ENCODE measurements around the gene OR6S1. TPM values are rescaled to one million over a fixed set of nuclear protein-coding genes. Genes with fewer than 3 reads are reported as not detected.

OR6S1 gene
- total RNA-seq, 1 experiment from 2014 or later, result not detected

GRCh38 chr14:20613094-20614037, 28.1 kb downstream of the OR6S1 start (continued):
- TF ChIP-seq, protein P1, sequence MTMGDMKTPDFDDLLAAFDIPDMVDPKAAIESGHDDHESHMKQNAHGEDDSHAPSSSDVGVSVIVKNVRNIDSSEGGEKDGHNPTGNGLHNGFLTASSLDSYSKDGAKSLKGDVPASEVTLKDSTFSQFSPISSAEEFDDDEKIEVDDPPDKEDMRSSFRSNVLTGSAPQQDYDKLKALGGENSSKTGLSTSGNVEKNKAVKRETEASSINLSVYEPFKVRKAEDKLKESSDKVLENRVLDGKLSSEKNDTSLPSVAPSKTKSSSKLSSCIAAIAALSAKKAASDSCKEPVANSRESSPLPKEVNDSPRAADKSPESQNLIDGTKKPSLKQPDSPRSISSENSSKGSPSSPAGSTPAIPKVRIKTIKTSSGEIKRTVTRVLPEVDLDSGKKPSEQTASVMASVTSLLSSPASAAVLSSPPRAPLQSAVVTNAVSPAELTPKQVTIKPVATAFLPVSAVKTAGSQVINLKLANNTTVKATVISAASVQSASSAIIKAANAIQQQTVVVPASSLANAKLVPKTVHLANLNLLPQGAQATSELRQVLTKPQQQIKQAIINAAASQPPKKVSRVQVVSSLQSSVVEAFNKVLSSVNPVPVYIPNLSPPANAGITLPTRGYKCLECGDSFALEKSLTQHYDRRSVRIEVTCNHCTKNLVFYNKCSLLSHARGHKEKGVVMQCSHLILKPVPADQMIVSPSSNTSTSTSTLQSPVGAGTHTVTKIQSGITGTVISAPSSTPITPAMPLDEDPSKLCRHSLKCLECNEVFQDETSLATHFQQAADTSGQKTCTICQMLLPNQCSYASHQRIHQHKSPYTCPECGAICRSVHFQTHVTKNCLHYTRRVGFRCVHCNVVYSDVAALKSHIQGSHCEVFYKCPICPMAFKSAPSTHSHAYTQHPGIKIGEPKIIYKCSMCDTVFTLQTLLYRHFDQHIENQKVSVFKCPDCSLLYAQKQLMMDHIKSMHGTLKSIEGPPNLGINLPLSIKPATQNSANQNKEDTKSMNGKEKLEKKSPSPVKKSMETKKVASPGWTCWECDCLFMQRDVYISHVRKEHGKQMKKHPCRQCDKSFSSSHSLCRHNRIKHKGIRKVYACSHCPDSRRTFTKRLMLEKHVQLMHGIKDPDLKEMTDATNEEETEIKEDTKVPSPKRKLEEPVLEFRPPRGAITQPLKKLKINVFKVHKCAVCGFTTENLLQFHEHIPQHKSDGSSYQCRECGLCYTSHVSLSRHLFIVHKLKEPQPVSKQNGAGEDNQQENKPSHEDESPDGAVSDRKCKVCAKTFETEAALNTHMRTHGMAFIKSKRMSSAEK (CRISPR knock-in tag; IDR thresholded peaks at IDR 0.05; ENCODE audit: borderline replicate concordance), result no peak
- no peak for TF ChIP-seq FOXJ3 (CRISPR knock-in tag; IDR thresholded peaks at IDR 0.05; ENCODE audit: borderline replicate concordance)
- 0 out of 2 replicates have a peak, but pooled peaks have one; percentile 54 for TF ChIP-seq ZBTB43 (CRISPR knock-in tag; IDR thresholded peaks at IDR 0.05)
- TF ChIP-seq MXD4 (CRISPR knock-in tag; IDR thresholded peaks at IDR 0.05; ENCODE audit: borderline replicate concordance), result no peak
- TF ChIP-seq NFYB (CRISPR knock-in tag; conservative IDR thresholded peaks at IDR 0.05; ENCODE audit: low read depth), result no peak
- no peak; the same call in 1 of the 2 replicates for TF ChIP-seq ZNF416 (CRISPR knock-in tag; IDR thresholded peaks at IDR 0.05)
- TF ChIP-seq, protein P2, sequence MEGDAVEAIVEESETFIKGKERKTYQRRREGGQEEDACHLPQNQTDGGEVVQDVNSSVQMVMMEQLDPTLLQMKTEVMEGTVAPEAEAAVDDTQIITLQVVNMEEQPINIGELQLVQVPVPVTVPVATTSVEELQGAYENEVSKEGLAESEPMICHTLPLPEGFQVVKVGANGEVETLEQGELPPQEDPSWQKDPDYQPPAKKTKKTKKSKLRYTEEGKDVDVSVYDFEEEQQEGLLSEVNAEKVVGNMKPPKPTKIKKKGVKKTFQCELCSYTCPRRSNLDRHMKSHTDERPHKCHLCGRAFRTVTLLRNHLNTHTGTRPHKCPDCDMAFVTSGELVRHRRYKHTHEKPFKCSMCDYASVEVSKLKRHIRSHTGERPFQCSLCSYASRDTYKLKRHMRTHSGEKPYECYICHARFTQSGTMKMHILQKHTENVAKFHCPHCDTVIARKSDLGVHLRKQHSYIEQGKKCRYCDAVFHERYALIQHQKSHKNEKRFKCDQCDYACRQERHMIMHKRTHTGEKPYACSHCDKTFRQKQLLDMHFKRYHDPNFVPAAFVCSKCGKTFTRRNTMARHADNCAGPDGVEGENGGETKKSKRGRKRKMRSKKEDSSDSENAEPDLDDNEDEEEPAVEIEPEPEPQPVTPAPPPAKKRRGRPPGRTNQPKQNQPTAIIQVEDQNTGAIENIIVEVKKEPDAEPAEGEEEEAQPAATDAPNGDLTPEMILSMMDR (IDR thresholded peaks at IDR 0.05), result peak; percentile 72
- TF ChIP-seq, protein P3, sequence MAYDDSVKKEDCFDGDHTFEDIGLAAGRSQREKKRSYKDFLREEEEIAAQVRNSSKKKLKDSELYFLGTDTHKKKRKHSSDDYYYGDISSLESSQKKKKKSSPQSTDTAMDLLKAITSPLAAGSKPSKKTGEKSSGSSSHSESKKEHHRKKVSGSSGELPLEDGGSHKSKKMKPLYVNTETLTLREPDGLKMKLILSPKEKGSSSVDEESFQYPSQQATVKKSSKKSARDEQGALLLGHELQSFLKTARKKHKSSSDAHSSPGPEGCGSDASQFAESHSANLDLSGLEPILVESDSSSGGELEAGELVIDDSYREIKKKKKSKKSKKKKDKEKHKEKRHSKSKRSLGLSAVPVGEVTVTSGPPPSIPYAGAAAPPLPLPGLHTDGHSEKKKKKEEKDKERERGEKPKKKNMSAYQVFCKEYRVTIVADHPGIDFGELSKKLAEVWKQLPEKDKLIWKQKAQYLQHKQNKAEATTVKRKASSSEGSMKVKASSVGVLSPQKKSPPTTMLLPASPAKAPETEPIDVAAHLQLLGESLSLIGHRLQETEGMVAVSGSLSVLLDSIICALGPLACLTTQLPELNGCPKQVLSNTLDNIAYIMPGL (CRISPR knock-in tag; IDR thresholded peaks at IDR 0.05), result peak; percentile 94
- TF ChIP-seq NR2C2 (CRISPR knock-in tag; IDR thresholded peaks at IDR 0.05), result no peak
- no peak for TF ChIP-seq ZNF121 (CRISPR knock-in tag; IDR thresholded peaks at IDR 0.05)
- TF ChIP-seq ZNF281 (CRISPR knock-in tag; IDR thresholded peaks at IDR 0.05), result no peak
- peak; percentile 58; the same call in 1 of the 2 replicates for TF ChIP-seq GABPB1 (CRISPR knock-in tag; IDR thresholded peaks at IDR 0.05)
- TF ChIP-seq CREB1 (CRISPR knock-in tag; IDR thresholded peaks at IDR 0.05), result no peak
- TF ChIP-seq, protein P4, sequence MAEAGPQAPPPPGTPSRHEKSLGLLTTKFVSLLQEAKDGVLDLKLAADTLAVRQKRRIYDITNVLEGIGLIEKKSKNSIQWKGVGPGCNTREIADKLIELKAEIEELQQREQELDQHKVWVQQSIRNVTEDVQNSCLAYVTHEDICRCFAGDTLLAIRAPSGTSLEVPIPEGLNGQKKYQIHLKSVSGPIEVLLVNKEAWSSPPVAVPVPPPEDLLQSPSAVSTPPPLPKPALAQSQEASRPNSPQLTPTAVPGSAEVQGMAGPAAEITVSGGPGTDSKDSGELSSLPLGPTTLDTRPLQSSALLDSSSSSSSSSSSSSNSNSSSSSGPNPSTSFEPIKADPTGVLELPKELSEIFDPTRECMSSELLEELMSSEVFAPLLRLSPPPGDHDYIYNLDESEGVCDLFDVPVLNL (CRISPR knock-in tag; IDR thresholded peaks at IDR 0.05; ENCODE audit: borderline replicate concordance, low read depth), result no peak
- peak; percentile 97; the same call in 1 of the 2 replicates for TF ChIP-seq TEAD1 (CRISPR knock-in tag; IDR thresholded peaks at IDR 0.05)
- TF ChIP-seq, protein P5, sequence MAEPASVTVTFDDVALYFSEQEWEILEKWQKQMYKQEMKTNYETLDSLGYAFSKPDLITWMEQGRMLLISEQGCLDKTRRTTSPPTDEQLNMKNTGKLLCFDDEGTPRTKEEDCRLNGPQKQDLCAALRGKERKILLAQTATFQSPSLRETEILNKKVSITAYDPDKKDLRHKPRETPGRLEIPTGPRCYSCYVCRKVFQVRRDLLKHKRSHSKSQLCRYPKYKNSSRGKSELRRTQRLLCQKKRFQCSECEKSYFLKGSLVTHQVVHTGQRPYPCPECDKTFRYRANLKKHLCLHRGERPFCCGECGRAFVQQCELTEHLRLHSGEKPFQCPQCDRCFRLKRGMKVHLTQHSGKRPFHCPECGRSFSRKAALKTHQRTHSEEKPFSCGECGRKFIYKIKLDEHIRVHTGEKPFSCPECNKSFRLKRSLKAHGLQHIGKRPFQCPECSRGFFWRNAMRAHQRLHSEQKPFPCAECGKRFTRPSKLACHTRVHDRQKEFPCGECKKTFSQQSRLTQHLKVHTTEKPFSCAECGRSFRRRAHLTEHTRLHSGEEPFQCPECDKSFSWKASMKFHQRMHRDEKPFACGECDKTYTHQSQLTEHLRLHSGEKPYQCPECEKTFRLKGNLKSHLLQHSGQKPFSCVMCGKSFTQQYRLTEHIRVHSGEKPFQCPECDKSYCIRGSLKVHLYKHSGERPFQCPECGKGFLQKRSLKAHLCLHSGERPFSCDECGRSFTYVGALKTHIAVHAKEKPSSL (CRISPR knock-in tag; conservative IDR thresholded peaks at IDR 0.05), result 0 out of 2 replicates have a peak, but pooled peaks have one; percentile 42
- peak; percentile 58; the same call in 1 of the 2 replicates for TF ChIP-seq EMX1 (CRISPR knock-in tag; IDR thresholded peaks at IDR 0.05)
